T-helper 2 cell (primary cell): ENCODE results near the gene RIPK4.

Experiments
- DNase-seq, 5 experiments: peaks; one replicate each; pipeline versions ENCODE4 v3.0.0 to v3.0.0-alpha.2; 2012 to 2022
- total RNA-seq, 2 donors: gene quantifications; one replicate each; lab custom pipeline; 2026; lab: John Stamatoyannopoulos, UW

Gene RIPK4
- total RNA-seq = 2.5 to 2.8 reads per million in 2 donors

GRCh38 chr21:41766883-41767605 lies at the start of gene RIPK4:
Gene RIPK4 (minus strand): TSS chr21:41767052. CDS start chr21:41767041, 11 bp downstream.
- DNase-seq = peak in 4 of 5 experiments; percentile 31 to 54 (median 35)

GRCh38 chr21:41815652-41816582 lies 49.1 kb upstream of the RIPK4 start:
- no peak for DNase-seq

- DNase-seq = no peak
These were observed 46.4 kb upstream of the RIPK4 start for GRCh38 chr21:41813226-41813625.

- no peak for DNase-seq
These were observed 45.8 kb upstream of the RIPK4 start for GRCh38 chr21:41812679-41813078.

GRCh38 chr21:41810597-41810932 lies 43.7 kb upstream of the RIPK4 start:
- DNase-seq = no peak

GRCh38 chr21:41809891-41810596 lies 43.2 kb upstream of the RIPK4 start:
- no peak for DNase-seq

GRCh38 chr21:41808846-41809245 lies 42.0 kb upstream of the RIPK4 start:
- no peak for DNase-seq

- no peak for DNase-seq
These were observed 41.2 kb upstream of the RIPK4 start for GRCh38 chr21:41808094-41808493.

GRCh38 chr21:41806773-41807172 lies 39.9 kb upstream of the RIPK4 start:
- DNase-seq = no peak

GRCh38 chr21:41805643-41806042 lies 38.8 kb upstream of the RIPK4 start:
- DNase-seq = no peak

- DNase-seq = no peak
These were observed 38.2 kb upstream of the RIPK4 start for GRCh38 chr21:41805038-41805437.

- DNase-seq = no peak
These were observed 37.5 kb upstream of the RIPK4 start for GRCh38 chr21:41804381-41804780.

GRCh38 chr21:41803316-41803715 lies 36.5 kb upstream of the RIPK4 start:
- no peak for DNase-seq

- DNase-seq = no peak
These were observed 35.8 kb upstream of the RIPK4 start for GRCh38 chr21:41802684-41803083.

GRCh38 chr21:41802198-41802584 lies 35.3 kb upstream of the RIPK4 start:
- DNase-seq = no peak

- no peak for DNase-seq
These were observed 34.7 kb upstream of the RIPK4 start for GRCh38 chr21:41801321-41802197.

- no peak for DNase-seq
These were observed 33.8 kb upstream of the RIPK4 start for GRCh38 chr21:41800425-41801320.

- no peak for DNase-seq
These were observed 32.9 kb upstream of the RIPK4 start for GRCh38 chr21:41799763-41800162.

- no peak for DNase-seq
These were observed 31.5 kb upstream of the RIPK4 start for GRCh38 chr21:41798326-41798725.

- no peak for DNase-seq
These were observed 29.7 kb upstream of the RIPK4 start for GRCh38 chr21:41796476-41797080.

- no peak for DNase-seq
These were observed 28.9 kb upstream of the RIPK4 start for GRCh38 chr21:41795726-41796125.
